NCI-H69 (cell line): Measurements from ENCODE around the gene INTS1.
"Not testable (repeated sequence)": the region's sequence is repeated elsewhere in the genome, so short reads cannot be mapped to it uniquely, and the experiment has no call there.

Source experiments
- DNase-seq: peaks from one replicate; lab custom pipeline; 2025; lab: John Stamatoyannopoulos, UW

INTS1 gene

GRCh38 chr7:1529383-1530116 lies 25.4 kb upstream of the INTS1 start:
- DNase-seq: no peak

- no peak for DNase-seq
These were observed 22.1 kb upstream of the INTS1 start for GRCh38 chr7:1526271-1526754.

GRCh38 chr7:1525409-1525808 lies 21.2 kb upstream of the INTS1 start:
- no peak for DNase-seq

GRCh38 chr7:1523844-1524243 lies 19.7 kb upstream of the INTS1 start:
- DNase-seq: no peak

- DNase-seq: no peak
These were observed 19.0 kb upstream of the INTS1 start for GRCh38 chr7:1523208-1523607.

- DNase-seq: no peak
These were observed 17.3 kb upstream of the INTS1 start for GRCh38 chr7:1521456-1521855.

- no peak for DNase-seq
These were observed 16.5 kb upstream of the INTS1 start for GRCh38 chr7:1520539-1521234.

- not testable (repeated sequence) for DNase-seq
These were observed 15.2 kb upstream of the INTS1 start for GRCh38 chr7:1519322-1519922.

- DNase-seq: peak; percentile 32
These were observed 12.5 kb upstream of the INTS1 start for GRCh38 chr7:1516586-1517251.

- DNase-seq: not testable (repeated sequence)
These were observed 11.3 kb upstream of the INTS1 start for GRCh38 chr7:1515509-1515967.

GRCh38 chr7:1514995-1515401 lies 10.8 kb upstream of the INTS1 start:
- DNase-seq: no peak

- no peak for DNase-seq
These were observed 10.2 kb upstream of the INTS1 start for GRCh38 chr7:1514407-1514806.

GRCh38 chr7:1513657-1514095 lies 9.5 kb upstream of the INTS1 start:
- DNase-seq: no peak

GRCh38 chr7:1512781-1513656 lies 8.8 kb upstream of the INTS1 start:
- no peak for DNase-seq

- no peak for DNase-seq
These were observed 7.5 kb upstream of the INTS1 start for GRCh38 chr7:1511444-1512422.

GRCh38 chr7:1510780-1511154 lies 6.6 kb upstream of the INTS1 start:
- DNase-seq: no peak

- no peak for DNase-seq
These were observed 5.0 kb upstream of the INTS1 start for GRCh38 chr7:1509226-1509625.

- DNase-seq: no peak
These were observed 4.1 kb upstream of the INTS1 start for GRCh38 chr7:1508277-1508758.

GRCh38 chr7:1505731-1506550 lies 1.8 kb upstream of the INTS1 start:
- DNase-seq: peak; percentile 76
